HG02973 (cell line): ENCODE results near the gene RANGAP1.
"Not testable (repeated sequence)": the region's sequence is repeated elsewhere in the genome, so short reads cannot be mapped to it uniquely, and the experiment has no call there.

ENCODE experiments used
- ATAC-seq: cut with Tn5 transposase; IDR thresholded peaks from one replicate; pipeline ENCODE4 v1.9.1; 2021; ENCODE audit warnings: moderate library complexity; ENCODE audit not compliant: unreplicated experiment

RANGAP1 gene

GRCh38 chr22:41261541-41262249 lies 24.3 kb downstream of the RANGAP1 start:
- no peak for ATAC-seq

DNA sequence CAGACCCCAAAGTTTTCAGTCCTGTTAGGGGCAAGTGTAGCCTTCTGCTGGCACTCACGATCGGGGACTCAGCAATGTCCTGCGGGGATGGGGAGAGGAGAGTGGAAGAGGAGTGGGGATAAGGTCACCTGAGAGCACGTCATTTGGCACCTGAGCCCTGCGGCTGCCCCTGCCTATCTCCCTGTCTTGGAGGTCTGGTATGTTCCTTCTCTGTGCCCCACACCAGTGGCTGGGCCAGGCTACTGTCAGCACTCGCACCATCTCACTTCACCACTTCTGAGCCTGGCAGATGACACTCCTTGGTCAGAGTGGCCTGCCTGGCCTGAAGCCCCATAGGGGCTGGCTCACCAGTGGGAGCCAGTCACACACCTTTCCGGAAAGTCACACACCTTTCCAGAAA lies 25.1 kb downstream of the RANGAP1 start:
- ATAC-seq, result no peak

GRCh38 chr22:41259756-41260155 lies 26.2 kb downstream of the RANGAP1 start:
- ATAC-seq, result not testable (repeated sequence)

DNA sequence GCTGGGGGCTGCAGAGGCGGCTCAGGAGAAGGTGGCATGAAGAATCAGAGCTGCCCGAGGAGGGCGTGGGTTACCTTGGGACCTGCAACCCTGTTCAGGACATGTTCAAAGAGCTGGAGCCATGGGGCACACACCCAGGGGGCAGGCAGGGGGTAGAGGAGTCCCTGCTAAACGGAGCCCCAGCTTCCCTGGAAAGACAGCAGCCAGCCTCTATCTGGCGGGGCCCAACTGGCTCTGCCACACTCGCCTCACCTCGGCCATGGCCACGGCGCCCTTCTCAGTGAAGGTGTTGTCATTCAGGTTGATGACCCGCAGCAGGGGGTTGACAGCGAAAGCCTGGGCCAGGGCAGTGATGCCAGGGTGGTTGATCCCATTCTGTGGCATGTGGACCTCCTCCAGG lies 28.3 kb downstream of the RANGAP1 start:
- no peak for ATAC-seq

DNA sequence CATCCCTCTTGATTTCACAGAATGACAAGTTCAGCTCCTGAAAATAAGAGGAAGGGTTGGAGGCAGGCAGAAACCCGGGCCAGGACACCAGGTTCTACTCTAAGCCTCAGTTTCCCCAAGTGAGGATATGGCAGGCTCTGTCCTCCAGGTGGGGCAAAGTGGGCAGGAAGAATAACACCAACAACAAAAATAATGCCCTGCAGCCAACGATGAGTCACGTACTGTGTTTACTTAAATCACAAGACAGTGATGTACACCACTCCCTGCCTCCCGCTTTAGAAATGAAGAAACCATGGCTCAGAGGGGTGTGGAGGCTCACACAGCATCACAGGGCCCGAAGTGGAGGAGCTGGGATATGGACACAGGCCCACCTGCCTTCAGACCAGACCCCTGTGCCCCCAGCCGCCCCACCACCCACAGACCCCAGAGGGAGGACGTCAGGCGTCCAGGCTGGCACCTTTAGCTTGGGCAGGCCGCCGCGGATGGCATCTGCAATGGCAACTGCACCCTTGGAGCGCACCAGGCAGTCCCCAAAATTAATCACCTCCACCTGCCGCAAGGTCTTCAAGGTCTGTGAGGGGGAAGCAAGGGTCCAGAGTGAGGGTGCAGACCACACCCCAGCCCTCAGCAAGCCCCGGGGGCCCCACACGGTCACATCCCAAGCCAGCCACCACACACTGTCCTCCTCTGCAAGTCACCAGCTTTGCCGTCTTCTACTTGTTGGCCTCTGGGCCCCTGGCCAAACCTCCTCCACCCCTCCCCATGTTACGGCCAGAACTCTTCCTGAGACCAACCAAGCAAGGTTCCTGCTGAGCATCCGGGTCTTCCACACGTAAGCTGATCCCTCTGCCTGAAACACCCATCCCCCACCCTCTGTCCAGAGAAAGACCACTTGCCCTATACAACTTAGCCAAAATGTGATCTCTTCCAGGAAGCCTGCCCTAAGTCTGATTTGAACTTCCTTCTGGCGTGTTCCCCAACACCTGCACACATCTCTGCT lies 29.4 kb downstream of the RANGAP1 start:
- ATAC-seq, result no peak

DNA sequence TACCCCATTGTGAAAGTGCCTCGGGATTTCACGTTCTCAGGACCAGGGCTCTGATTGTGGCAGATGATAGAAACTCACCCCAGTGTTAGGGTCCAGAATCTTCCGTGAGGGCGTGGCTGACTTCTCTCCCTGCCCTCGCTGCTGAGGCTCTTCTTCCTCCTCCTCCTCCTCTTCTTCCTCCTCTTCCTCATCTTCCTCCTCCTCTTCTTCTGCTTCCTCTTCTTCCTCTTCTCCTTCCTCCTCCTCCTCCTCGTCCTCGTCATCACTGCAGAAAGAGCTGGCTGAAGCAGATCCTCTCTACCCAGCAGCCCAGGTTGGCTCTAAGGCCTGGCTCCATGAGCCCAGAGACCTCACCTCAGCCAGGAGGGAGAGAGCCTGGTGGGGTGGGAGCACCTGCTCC lies 31.8 kb downstream of the RANGAP1 start:
- ATAC-seq, result no peak

GRCh38 chr22:41252365-41252764 lies 33.6 kb downstream of the RANGAP1 start:
- ATAC-seq, result no peak

DNA sequence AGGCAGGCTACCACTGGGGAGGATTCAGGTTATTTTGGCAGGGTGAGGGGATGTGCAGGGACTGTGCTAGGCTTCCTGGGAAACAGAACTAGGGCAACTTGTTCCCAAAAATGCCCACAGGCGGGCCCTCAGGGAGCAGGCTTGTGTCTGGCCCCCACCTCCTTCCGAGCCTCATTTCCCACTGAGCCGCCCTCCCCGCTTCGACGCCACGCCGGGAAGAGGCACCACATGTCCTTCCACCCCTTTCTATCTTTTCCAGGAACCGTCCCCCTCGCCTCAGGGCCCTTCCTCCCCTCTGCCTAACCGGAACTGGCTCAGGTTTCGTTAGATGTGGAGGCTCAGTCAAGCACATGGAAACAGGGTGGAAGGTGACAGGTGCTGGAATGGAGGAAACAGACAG lies 35.9 kb downstream of the RANGAP1 start:
- ATAC-seq, result no peak

DNA sequence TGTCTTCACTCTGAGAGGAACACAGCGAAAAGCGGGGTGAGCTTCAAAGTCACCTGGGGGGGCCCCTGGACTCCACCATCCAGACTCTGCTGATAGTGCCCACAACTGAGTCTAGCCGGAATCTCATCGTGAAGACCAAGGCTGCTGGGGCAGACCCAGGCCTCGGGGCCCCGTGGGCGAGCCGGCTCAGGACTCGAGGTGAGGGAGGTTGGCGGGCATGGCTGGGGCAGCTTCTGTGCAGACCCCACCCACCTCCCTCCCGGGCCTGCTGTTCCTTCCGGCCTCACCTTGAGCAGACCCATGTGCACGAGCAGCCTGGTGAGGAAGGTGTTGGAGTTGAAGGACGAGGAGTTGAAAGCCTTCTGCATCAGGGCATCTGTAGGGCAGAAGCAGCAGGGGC lies 36.5 kb downstream of the RANGAP1 start:
- no peak for ATAC-seq

GRCh38 chr22:41248758-41249157 lies 37.2 kb downstream of the RANGAP1 start:
- no peak for ATAC-seq

DNA sequence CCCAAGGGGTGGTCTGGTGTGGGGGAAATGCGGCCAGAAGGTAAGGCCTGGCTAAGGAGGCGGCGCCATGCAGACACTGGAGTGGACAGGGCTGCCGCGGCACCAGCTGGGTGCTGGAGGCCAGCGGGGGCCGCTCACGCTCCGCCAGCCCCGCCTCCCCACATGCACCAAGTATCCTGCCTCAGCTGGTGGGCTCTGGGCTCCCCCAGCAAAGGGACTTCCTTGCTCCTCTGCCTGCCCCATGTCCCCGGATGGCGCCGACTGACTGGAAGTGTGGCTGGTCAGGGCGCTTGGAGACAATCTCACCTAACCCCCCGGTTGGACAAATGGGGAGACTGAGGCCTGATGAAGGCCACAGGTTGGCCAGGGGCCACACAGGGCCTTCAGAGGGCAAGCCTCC lies 37.7 kb downstream of the RANGAP1 start:
- no peak for ATAC-seq

DNA sequence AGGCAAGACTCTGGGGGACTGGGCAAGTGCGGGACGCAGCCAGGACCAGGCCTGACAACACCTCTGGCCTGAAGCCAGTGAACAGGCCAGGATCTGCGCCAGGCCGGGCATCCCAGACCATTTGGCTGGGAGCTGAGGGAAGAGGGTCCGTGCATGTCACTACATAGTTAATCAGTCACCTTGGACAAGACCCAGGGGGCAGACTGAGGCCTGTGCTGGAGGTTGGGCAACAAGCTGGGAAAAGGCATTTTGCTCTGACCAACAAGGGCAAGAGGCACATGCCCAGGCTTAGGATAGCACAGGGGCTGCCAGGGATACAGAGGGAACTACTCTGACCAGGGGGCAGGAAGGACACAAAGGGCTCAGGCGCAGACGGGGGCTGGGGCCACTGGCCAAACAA lies 38.3 kb downstream of the RANGAP1 start:
- ATAC-seq, result no peak

DNA sequence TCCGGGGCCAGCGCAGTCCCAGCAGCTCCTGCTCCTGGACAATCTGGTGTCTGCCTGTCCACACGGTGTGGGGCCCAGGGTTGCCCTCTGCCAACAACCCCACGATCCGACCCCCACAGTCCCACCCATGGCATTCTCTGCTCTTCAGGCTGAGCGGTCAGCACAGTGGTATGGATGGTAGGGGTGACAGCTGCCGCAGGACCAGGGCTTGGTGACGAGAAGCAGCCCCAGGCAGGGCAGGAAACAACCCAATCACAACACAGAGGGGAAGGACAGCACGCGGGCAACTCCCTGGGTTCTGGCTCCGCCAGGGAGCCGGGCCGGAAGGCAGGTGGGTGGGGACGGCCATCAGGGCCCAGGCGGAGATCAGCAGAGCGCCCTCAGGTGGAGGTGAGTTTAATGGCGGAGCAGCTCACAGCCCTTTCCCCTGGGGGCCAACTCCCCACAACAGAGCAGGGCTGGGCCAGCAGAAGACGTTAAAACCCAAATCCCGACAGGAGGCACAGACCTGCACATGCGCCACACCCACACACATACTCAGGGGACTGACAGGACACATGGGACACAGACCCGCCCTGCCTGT lies 40.0 kb downstream of the RANGAP1 start:
- no peak for ATAC-seq

GRCh38 chr22:41243361-41243760 lies 42.6 kb downstream of the RANGAP1 start:
- no peak for ATAC-seq

DNA sequence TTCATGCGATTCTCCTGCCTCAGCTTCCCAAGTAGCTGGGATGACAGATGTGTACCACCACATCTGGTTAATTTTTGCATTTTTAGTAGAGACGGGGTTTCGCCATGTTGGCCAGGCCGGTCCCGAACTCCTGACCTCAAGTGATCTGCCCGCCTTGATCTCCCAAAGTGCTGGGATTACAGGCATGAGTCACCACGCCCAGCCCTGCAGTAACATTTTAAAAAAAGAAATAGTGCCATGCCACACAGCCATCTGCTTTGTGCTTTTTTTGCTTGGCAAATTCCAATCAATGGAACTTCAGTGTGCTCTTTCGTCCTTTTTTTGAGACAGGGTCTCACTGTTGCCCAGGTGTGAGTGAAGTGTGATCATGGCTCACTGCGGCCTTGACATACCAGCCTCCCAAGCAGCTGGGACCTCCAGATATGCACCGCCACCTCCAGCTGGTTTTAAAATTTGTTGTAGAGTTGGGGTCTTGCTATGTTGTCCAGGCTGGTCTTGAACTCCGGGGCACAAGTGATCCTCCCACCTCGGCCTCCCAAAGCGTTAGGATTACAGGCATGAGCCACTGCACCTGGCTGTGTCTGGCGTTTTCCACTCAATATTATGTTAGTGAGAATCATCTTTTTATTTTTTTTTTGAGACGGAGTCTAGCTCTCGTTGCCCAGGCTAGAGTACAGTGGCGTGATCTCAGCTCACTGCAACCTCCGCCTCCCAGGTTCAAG lies 43.4 kb downstream of the RANGAP1 start:
- no peak for ATAC-seq

GRCh38 chr22:41241133-41241676 lies 44.8 kb downstream of the RANGAP1 start:
- ATAC-seq, result no peak

- ATAC-seq, result no peak
Observed at GRCh38 chr22:41240377-41241132, 45.4 kb downstream of the RANGAP1 start, which contains the start of gene CHADL. Gene CHADL (minus strand): TSS chr22:41240931. CDS start chr22:41240881, 50 bp downstream.

DNA sequence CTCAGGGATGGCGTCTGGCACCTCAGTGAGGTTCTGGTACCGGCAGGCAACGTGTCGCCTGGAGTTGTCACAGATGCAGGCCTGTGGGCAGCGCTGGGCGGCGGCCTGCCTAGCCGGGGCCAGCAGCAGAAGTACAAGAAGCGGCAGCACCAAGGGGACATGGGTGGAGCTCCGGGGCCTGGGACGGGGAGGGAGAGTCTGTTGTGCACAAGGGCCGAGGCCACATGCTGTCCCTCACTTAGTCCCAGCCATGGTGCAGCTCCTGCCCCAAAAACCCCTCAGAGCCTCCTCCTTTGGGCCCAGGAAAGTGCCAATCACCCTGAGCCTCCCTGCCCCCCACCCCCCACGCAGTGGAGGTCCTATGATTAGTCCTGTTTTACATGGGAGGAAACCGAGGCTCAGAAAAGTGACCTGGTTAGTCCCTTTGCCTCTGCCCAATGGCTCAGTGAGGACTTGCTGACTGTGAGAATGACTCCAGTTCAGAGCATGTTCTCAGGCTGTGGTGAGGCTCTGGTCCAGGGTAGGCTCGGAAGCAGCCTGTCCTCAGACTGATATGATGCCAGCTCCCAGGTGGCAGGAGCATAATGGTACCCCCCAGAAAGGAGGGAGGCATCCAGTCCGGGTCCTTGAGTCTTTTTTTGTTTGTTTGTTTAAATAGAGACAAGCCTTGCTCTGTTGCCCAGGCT lies 46.4 kb downstream of the RANGAP1 start:
- ATAC-seq, result no peak
